ENCODE results near the gene AQP2. TPM values are rescaled to one million over a fixed set of nuclear protein-coding genes. Genes with fewer than 3 reads are reported as not detected.

The AQP2 gene
- total RNA-seq, 1 donor from 2014 or later = not detected

- no peak for TF ChIP-seq CTCF (IDR thresholded peaks at IDR 0.05)
- H3K36me3 Mint-ChIP-seq (ENCODE audit: unreplicated experiment) = no peaks in the 10 kb centered on the region
- H3K9me3 Mint-ChIP-seq (ENCODE audit: unreplicated experiment) = no peaks in the 10 kb centered on the region
- no peak for DNase-seq (ENCODE audit: extremely low spot score, unreplicated experiment)
- no peaks in the 10 kb centered on the region for H3K27me3 Mint-ChIP-seq (ENCODE audit: unreplicated experiment)
- peaks cover 8% of the 10 kb centered on the region for H3K4me1 Mint-ChIP-seq (ENCODE audit: unreplicated experiment)
- no peak overlapping the region for H3K27ac Mint-ChIP-seq (ENCODE audit: unreplicated experiment)
- H3K4me3 Mint-ChIP-seq (ENCODE audit: unreplicated experiment) = no peak overlapping the region
Observed at GRCh38 chr12:49944046-49944445, 6.5 kb upstream of the AQP2 start.

GRCh38 chr12:49944718-49945117 is 5.8 kb upstream of the AQP2 start:
- DNase-seq (ENCODE audit: extremely low spot score, unreplicated experiment) = no peak
- no peaks in the 10 kb centered on the region for H3K9me3 Mint-ChIP-seq (ENCODE audit: unreplicated experiment)
- H3K27ac Mint-ChIP-seq (ENCODE audit: unreplicated experiment) = no peak overlapping the region
- TF ChIP-seq CTCF (IDR thresholded peaks at IDR 0.05) = no peak
- no peaks in the 10 kb centered on the region for H3K27me3 Mint-ChIP-seq (ENCODE audit: unreplicated experiment)
- H3K4me3 Mint-ChIP-seq (ENCODE audit: unreplicated experiment) = no peak overlapping the region
- peaks cover 8% of the 10 kb centered on the region for H3K4me1 Mint-ChIP-seq (ENCODE audit: unreplicated experiment)
- no peaks in the 10 kb centered on the region for H3K36me3 Mint-ChIP-seq (ENCODE audit: unreplicated experiment)

- Mint-ChIP-seq H3K27ac (ENCODE audit: unreplicated experiment) (peak overlapping the region; percentile 87), H3K27me3 (ENCODE audit: unreplicated experiment) (no peaks in the 10 kb centered on the region), H3K4me1 (ENCODE audit: unreplicated experiment) (peaks cover 8% of the 10 kb centered on the region), H3K36me3 (ENCODE audit: unreplicated experiment) (no peaks in the 10 kb centered on the region), H3K4me3 (ENCODE audit: unreplicated experiment) (peak overlapping the region; percentile 71), H3K9me3 (ENCODE audit: unreplicated experiment) (no peaks in the 10 kb centered on the region)
- DNase-seq (ENCODE audit: extremely low spot score, unreplicated experiment) = peak; percentile 95
- peak; percentile 95 for TF ChIP-seq CTCF (IDR thresholded peaks at IDR 0.05)
Observed at GRCh38 chr12:49945394-49946080, 5.0 kb upstream of the AQP2 start.

- Mint-ChIP-seq H3K4me3 (ENCODE audit: unreplicated experiment) (no peak overlapping the region), H3K9me3 (ENCODE audit: unreplicated experiment) (no peaks in the 10 kb centered on the region), H3K27ac (ENCODE audit: unreplicated experiment) (no peak overlapping the region), H3K36me3 (ENCODE audit: unreplicated experiment) (no peaks in the 10 kb centered on the region), H3K27me3 (ENCODE audit: unreplicated experiment) (no peaks in the 10 kb centered on the region), H3K4me1 (ENCODE audit: unreplicated experiment) (peaks cover 8% of the 10 kb centered on the region)
- TF ChIP-seq CTCF (IDR thresholded peaks at IDR 0.05) = no peak
- DNase-seq (ENCODE audit: extremely low spot score, unreplicated experiment) = no peak
Observed at GRCh38 chr12:49946086-49946485, 4.5 kb upstream of the AQP2 start.

GRCh38 chr12:49946497-49946896 is 4.0 kb upstream of the AQP2 start:
- TF ChIP-seq CTCF (IDR thresholded peaks at IDR 0.05) = no peak
- H3K36me3 Mint-ChIP-seq (ENCODE audit: unreplicated experiment) = no peaks in the 10 kb centered on the region
- H3K4me3 Mint-ChIP-seq (ENCODE audit: unreplicated experiment) = no peak overlapping the region
- H3K27me3 Mint-ChIP-seq (ENCODE audit: unreplicated experiment) = no peaks in the 10 kb centered on the region
- no peak overlapping the region for H3K27ac Mint-ChIP-seq (ENCODE audit: unreplicated experiment)
- no peaks in the 10 kb centered on the region for H3K9me3 Mint-ChIP-seq (ENCODE audit: unreplicated experiment)
- H3K4me1 Mint-ChIP-seq (ENCODE audit: unreplicated experiment) = peaks cover 8% of the 10 kb centered on the region
- no peak for DNase-seq (ENCODE audit: extremely low spot score, unreplicated experiment)

Data from osteocyte (in vitro differentiated cells).